NCI-H1694 treated with DMSO at 0.1 percent for 48 hours (cell line): Measurements from ENCODE around the gene LRP3.
"Not testable (repeated sequence)": the region's sequence is repeated elsewhere in the genome, so short reads cannot be mapped to it uniquely, and the experiment has no call there.

Experiments
- DNase-seq: peaks from one replicate; lab custom pipeline; 2025; lab: John Stamatoyannopoulos, UW

LRP3 gene

GRCh38 chr19:33202546-33203507 is 8.7 kb downstream of the LRP3 start:
- DNase-seq, result no peak

- no peak for DNase-seq
These were observed 9.4 kb downstream of the LRP3 start for GRCh38 chr19:33203529-33203928.

GRCh38 chr19:33204136-33204973 is 10.2 kb downstream of the LRP3 start:
- DNase-seq, result no peak

- DNase-seq, result no peak
These were observed 11.0 kb downstream of the LRP3 start for GRCh38 chr19:33205110-33205509.

GRCh38 chr19:33205531-33206260 is 11.6 kb downstream of the LRP3 start:
- no peak for DNase-seq

GRCh38 chr19:33206261-33207039 is 12.3 kb downstream of the LRP3 start:
- DNase-seq, result no peak

- no peak for DNase-seq
These were observed 13.0 kb downstream of the LRP3 start for GRCh38 chr19:33207040-33207620.

GRCh38 chr19:33207903-33208302 is 13.8 kb downstream of the LRP3 start:
- no peak for DNase-seq

GRCh38 chr19:33208371-33208895 is 14.3 kb downstream of the LRP3 start:
- no peak for DNase-seq

GRCh38 chr19:33208904-33209849 is 15.0 kb downstream of the LRP3 start:
- DNase-seq, result no peak

- not testable (repeated sequence) for DNase-seq
These were observed 15.7 kb downstream of the LRP3 start for GRCh38 chr19:33209850-33210230.

- DNase-seq, result no peak
These were observed 16.3 kb downstream of the LRP3 start for GRCh38 chr19:33210266-33210940.

GRCh38 chr19:33211794-33212435 is 17.8 kb downstream of the LRP3 start:
- DNase-seq, result no peak

GRCh38 chr19:33212436-33213172 is 18.5 kb downstream of the LRP3 start:
- no peak for DNase-seq

- DNase-seq, result peak; percentile 7
These were observed 20.5 kb downstream of the LRP3 start for GRCh38 chr19:33214596-33214995.

- DNase-seq, result no peak
These were observed 21.5 kb downstream of the LRP3 start for GRCh38 chr19:33215438-33216197.

- DNase-seq, result no peak
These were observed 22.2 kb downstream of the LRP3 start for GRCh38 chr19:33216198-33216830.
